ENCODE measurements around the gene SH3BP5. TPM values are rescaled to one million over a fixed set of nuclear protein-coding genes. Genes with fewer than 3 reads are reported as not detected.
A peak's percentile ranks its signal among the peaks of the same experiment; 100 is the strongest.

Gene SH3BP5
- total and polyA plus RNA-seq, 2 donors (not counting 1 experiment from before 2014, with no cell fraction given), result 76.6 to 92.3 TPM

- Histone ChIP-seq H3K4me1 (ENCODE audit: control insufficient read depth in 2 of 2, insufficient read depth in 2 of 2, low read length in 2 of 2) (peaks cover 86 to 97% of the 10 kb centered on the region in 2 donors), H3K36me3 (replicated peaks in 1 of 2; ENCODE audit: control extremely low read depth in 1 of 2, control insufficient read depth in 1 of 2, extremely low read depth in 1 of 2, insufficient read depth in 2 of 2, low read length in 1 of 2) (peaks cover 8 to 41% of the 10 kb centered on the region in 2 experiments), H3K4me2 (replicated peaks; ENCODE audit: low read depth, low read length, poor library complexity, severe bottlenecking) (peak overlapping the region; percentile 56), H3K9ac (ENCODE audit: low read length) (no peak overlapping the region), H3K9me3 (ENCODE audit: control extremely low read depth in 1 of 3, control insufficient read depth in 2 of 3, insufficient read depth in 1 of 3, low read length in 2 of 3) (peaks cover 0 to 7% (median 0%) of the 10 kb centered on the region in 3 donors), H3K27ac (ENCODE audit: low read length in 2 of 2) (peak overlapping the region; percentile 50 to 69), H2AFZ (ENCODE audit: insufficient read depth, low read depth, low read length, poor library complexity, severe bottlenecking) (no peak overlapping the region), H3K27me3 (replicated peaks in 1 of 4; ENCODE audit: control extremely low read depth in 1 of 4, control insufficient read depth in 3 of 4, insufficient read depth in 4 of 4, low read length in 3 of 4) (no peaks in the 10 kb centered on the region), H3K79me2 (ENCODE audit: control insufficient read depth, insufficient read depth, low read length) (peaks cover 65% of the 10 kb centered on the region), H3K4me3 (ENCODE audit: control extremely low read depth in 1 of 5, extremely low read depth in 1 of 5, insufficient read depth in 1 of 5, low read depth in 2 of 5, low read length in 4 of 5) (peak overlapping the region in 2 of 5 experiments; percentile 15 to 34), H4K20me1 (ENCODE audit: control insufficient read depth, insufficient read depth, low read length, poor library complexity, severe bottlenecking) (peaks cover 98% of the 10 kb centered on the region)
- H3K27ac Mint-ChIP-seq, result peak overlapping the region; percentile 94
- intact Hi-C loops (cut with micrococcal nuclease), result loop anchor here (1.0 kb wide), 4 partner anchors 12 to 106 kb away; partner anchors contain the start of gene SH3BP5
- no peak for TF ChIP-seq CTCF (IDR thresholded peaks at IDR 0.05)
- TF ChIP-seq EZH2 (IDR thresholded peaks at IDR 0.05; ENCODE audit: borderline replicate concordance, insufficient read depth, low read depth, low read length, poor library complexity, severe bottlenecking), result no peak
- WGBS (ENCODE audit: insufficient coverage), result 3% methylated on average over 7 of the region's 14 CpGs
- peak; percentile 94 for DNase-seq
- ChIA-PET CTCF (interaction anchor here (0.6 to 13.8 kb wide), 12 partner anchors 25 to 131 kb away, joined by 3 to 421 read pairs (median 4); partner anchors contain the start of gene SH3BP5), POLR2A (interaction anchor here (1.2 to 2.2 kb wide), 2 partner anchors 34 to 61 kb away, joined by 4 to 5 read pairs; partner anchors contain the start of gene SH3BP5)
- peak overlapping the region; percentile 82 for H3K4me3 Mint-ChIP-seq
- peaks cover 79% of the 10 kb centered on the region for H3K4me1 Mint-ChIP-seq
- peak; percentile 78 for ATAC-seq (ENCODE audit: low read depth)
- H3K9me3 Mint-ChIP-seq (ENCODE audit: insufficient read depth), result peaks cover 2% of the 10 kb centered on the region
- no peaks in the 10 kb centered on the region for H3K27me3 Mint-ChIP-seq
Measured at GRCh38 chr3:15271785-15272381, 60.5 kb downstream of the SH3BP5 start.

- WGBS (ENCODE audit: insufficient coverage), result 100% methylated on average over 1 of the region's 4 CpGs
- H3K4me3 Mint-ChIP-seq, result no peak overlapping the region
- peaks cover 80 to 90% of the 10 kb centered on the region in 2 donors for H3K4me1 ChIP-seq (ENCODE audit: control insufficient read depth in 2 of 2, insufficient read depth in 2 of 2, low read length in 2 of 2)
- no peak overlapping the region for H2AFZ ChIP-seq (ENCODE audit: insufficient read depth, low read depth, low read length, poor library complexity, severe bottlenecking)
- intact Hi-C loops (cut with micrococcal nuclease), result no loop called here
- no peak overlapping the region for H3K27ac Mint-ChIP-seq
- H3K27me3 Mint-ChIP-seq, result no peaks in the 10 kb centered on the region
- H3K4me3 ChIP-seq (ENCODE audit: control extremely low read depth in 1 of 5, extremely low read depth in 1 of 5, insufficient read depth in 1 of 5, low read depth in 2 of 5, low read length in 4 of 5), result peak overlapping the region in 1 of 5 experiments; percentile 15
- peak overlapping the region; percentile 56 for H3K4me2 ChIP-seq (replicated peaks; ENCODE audit: low read depth, low read length, poor library complexity, severe bottlenecking)
- ChIA-PET POLR2A (interaction anchor here (2.2 kb wide), 1 partner anchor 62 kb away, joined by 5 read pairs; the partner anchor contains the start of gene SH3BP5), CTCF (interaction anchor here (0.7 to 13.8 kb wide), 11 partner anchors 8 to 131 kb away, joined by 3 to 421 read pairs (median 6); partner anchors contain the start of gene SH3BP5)
- peaks cover 0 to 7% (median 0%) of the 10 kb centered on the region in 3 donors for H3K9me3 ChIP-seq (ENCODE audit: control extremely low read depth in 1 of 3, control insufficient read depth in 2 of 3, insufficient read depth in 1 of 3, low read length in 2 of 3)
- peaks cover 2% of the 10 kb centered on the region for H3K9me3 Mint-ChIP-seq (ENCODE audit: insufficient read depth)
- peak overlapping the region in 1 of 2 donors; percentile 69 for H3K27ac ChIP-seq (ENCODE audit: low read length in 2 of 2)
- TF ChIP-seq CTCF (IDR thresholded peaks at IDR 0.05) (no peak), EZH2 (IDR thresholded peaks at IDR 0.05; ENCODE audit: borderline replicate concordance, insufficient read depth, low read depth, low read length, poor library complexity, severe bottlenecking) (no peak)
- H4K20me1 ChIP-seq (ENCODE audit: control insufficient read depth, insufficient read depth, low read length, poor library complexity, severe bottlenecking), result peaks cover 98% of the 10 kb centered on the region
- no peaks in the 10 kb centered on the region for H3K27me3 ChIP-seq (replicated peaks in 1 of 4; ENCODE audit: control extremely low read depth in 1 of 4, control insufficient read depth in 3 of 4, insufficient read depth in 4 of 4, low read length in 3 of 4)
- DNase-seq (no peak), ATAC-seq (ENCODE audit: low read depth) (no peak)
- H3K9ac ChIP-seq (ENCODE audit: low read length), result no peak overlapping the region
- H3K79me2 ChIP-seq (ENCODE audit: control insufficient read depth, insufficient read depth, low read length), result peaks cover 65% of the 10 kb centered on the region
- peaks cover 79% of the 10 kb centered on the region for H3K4me1 Mint-ChIP-seq
- peaks cover 7 to 47% of the 10 kb centered on the region in 2 experiments for H3K36me3 ChIP-seq (replicated peaks in 1 of 2; ENCODE audit: control extremely low read depth in 1 of 2, control insufficient read depth in 1 of 2, extremely low read depth in 1 of 2, insufficient read depth in 2 of 2, low read length in 1 of 2)
Measured at GRCh38 chr3:15271030-15271429, 61.4 kb downstream of the SH3BP5 start.

Measured in B cell (primary cell).